Fibroblast of the aortic adventitia (primary cell): ENCODE measurements around the gene RNASE12. TPM values are rescaled to one million over a fixed set of nuclear protein-coding genes. Genes with fewer than 3 reads are reported as not detected.
"Not testable (repeated sequence)": the region's sequence is repeated elsewhere in the genome, so short reads cannot be mapped to it uniquely, and the experiment has no call there.

Experiments used
- DNase-seq: peaks from one replicate; pipeline ENCODE4 v3.0.0-alpha.2; 2010; ENCODE audit warnings: low read depth
- H3K4me3 ChIP-seq: 2 replicates; pipeline ENCODE4 v1.5.1; 2011; ENCODE audit warnings: low read depth, mild to moderate bottlenecking, control low read depth, low read length, moderate library complexity
- CTCF ChIP-seq: IDR thresholded peaks from 2 replicates; pipeline ENCODE4 v1.5.1; 2011; ENCODE audit warnings: mild to moderate bottlenecking, low read length, control low read depth, inconsistent platforms; ENCODE audit not compliant: insufficient read depth
- total RNA-seq: library from RNA; depleted of rRNA; stranded (reverse); fragments of >200 nt; gene quantifications from 2 replicates; pipeline ENCODE4 v1.2.3, GENCODE V29; 2012; ENCODE audit warnings: low replicate concordance

The RNASE12 gene
- total RNA-seq, 1 donor: not detected

DNA sequence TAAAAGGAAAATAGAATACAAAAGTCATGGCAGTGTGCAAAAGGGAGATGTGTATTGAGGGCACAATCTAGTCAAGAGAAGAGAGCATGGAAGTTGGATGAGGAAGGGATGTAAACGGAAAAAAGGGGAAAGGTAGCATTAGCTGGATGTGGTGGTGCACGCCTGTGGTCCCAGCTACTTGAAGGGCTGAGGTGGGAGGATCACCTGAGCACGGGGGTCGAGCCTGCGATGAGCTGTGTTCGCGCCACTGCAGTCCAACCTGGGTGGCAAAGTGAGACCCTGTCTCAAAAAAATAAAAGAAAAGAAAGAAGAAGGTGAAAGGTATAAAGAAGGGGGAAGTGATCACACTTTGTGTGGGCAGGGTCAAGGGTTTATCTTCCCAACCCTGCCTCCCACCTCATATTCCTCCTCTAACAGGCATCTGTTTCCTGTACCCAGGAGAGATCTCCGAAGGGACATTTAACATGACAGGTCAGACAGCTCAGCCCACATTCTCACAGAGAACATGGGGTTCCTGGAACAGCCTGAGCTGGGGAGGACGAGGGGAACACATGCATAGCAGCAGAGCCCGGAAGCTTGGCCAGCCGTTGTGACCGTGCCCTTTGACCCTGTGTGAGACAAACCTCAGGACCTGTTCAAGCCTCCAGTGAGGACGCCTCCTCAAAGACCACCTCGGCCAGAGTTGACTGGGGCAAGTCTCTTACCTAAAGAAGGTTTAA, 12.2 kb downstream of the RNASE12 start:
- no peak for TF ChIP-seq CTCF

GRCh38 chr14:20578325-20578724, 12.9 kb downstream of the RNASE12 start:
- TF ChIP-seq CTCF: no peak
- DNase-seq: no peak
- no peak overlapping the region for H3K4me3 ChIP-seq

More for the DNA sequence above, 12.2 kb downstream of the RNASE12 start:
- no peak overlapping the region for H3K4me3 ChIP-seq
- DNase-seq: no peak

- H3K4me3 ChIP-seq, DNase-seq: not testable (repeated sequence)
These were observed 18.7 kb downstream of the RNASE12 start for GRCh38 chr14:20572382-20572990.

DNA sequence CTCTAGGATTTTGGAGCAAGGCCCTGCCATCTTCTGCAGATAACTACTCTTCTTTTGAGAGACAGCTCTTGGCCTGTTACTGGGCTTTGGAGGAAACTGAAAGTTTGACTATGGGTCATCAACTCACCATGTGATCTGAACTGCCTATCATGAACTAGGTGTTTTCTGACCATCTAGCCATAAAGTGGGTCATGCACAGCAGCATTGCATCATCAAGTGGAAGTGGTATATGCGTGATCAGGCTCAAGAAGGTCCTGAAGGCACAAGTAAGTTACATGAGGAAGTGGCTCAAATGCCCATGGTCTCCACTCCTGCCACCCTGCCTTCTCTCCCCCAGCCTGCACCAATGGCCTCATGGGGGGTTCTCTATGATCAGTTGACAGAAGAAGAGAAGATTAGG, 20.5 kb downstream of the RNASE12 start:
- not testable (repeated sequence) for H3K4me3 ChIP-seq, DNase-seq

DNA sequence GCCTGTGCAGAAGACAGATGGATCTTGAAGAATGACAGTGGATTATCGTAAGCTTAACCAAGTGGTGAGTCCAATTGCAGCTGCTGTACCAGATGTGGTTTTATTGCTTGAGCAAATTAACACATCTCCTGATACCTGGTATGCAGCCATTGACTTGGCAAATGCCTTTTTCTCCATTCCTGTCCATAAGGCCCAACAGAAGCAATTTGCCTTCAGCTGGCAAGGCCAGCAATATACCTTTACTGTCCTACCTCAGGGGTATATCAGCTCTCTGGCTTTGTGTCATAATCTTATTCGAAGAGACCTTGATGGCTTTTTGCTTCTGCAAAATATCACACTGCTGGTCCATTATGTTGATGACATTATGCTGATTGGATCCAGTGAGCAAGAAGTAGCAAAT, 21.3 kb downstream of the RNASE12 start:
- not testable (repeated sequence) for DNase-seq

DNA sequence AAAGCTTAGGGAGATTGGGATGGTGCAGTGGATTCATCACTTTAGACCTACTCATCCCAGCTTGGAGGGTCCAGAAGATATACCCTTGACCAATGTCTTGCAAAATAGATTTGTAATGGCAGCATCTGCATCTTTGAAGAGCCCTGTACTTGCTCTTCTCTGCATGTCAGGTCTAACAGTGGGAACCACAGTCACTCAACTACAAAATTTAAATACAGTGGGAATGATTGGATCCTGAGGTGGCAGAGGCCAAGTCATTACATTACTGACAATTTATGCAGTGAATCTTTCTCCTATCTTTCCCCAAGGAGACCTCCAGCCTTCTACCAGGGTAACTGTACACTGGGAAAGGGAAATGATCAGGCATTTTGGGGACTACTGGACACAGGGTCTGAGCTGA, 22.1 kb downstream of the RNASE12 start:
- no peak for DNase-seq
- H3K4me3 ChIP-seq: no peak overlapping the region
- no peak for TF ChIP-seq CTCF

More for the DNA sequence above, 21.3 kb downstream of the RNASE12 start:
- not testable (repeated sequence) for H3K4me3 ChIP-seq

- H3K4me3 ChIP-seq: no peak overlapping the region
- no peak for TF ChIP-seq CTCF
- no peak for DNase-seq
These were observed 22.8 kb downstream of the RNASE12 start for GRCh38 chr14:20568393-20568792.

DNA sequence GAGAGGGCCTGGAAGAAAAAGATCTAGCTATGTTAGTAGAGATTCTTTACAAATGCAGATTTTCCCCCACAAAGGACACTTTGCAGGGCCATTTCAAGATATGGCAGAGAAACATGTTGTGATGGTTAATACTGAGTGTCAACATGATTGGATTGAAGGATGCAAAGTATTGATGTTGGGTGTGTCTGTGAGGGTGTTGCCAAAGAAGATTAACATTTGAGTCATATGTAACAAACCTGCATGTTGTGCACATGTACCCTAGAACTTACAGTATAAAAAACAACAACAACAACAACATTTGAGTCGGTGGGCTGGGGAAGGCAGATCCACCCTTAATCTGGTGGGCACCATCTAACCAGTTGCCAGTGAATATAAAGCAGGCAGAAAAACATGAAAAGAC, 24.0 kb downstream of the RNASE12 start:
- not testable (repeated sequence) for H3K4me3 ChIP-seq, DNase-seq

- DNase-seq: no peak
- no peak overlapping the region for H3K4me3 ChIP-seq
- TF ChIP-seq CTCF: no peak
These were observed 26.6 kb downstream of the RNASE12 start for GRCh38 chr14:20564501-20564997.
